ENCODE results near the gene TMEM213. TPM values are rescaled to one million over a fixed set of nuclear protein-coding genes. Genes with fewer than 3 reads are reported as not detected.

The TMEM213 gene
- total and polyA plus RNA-seq, 2 of the 8 experiments (the other 6 are each of a cell fraction or from before 2014, with no cell fraction given) = 0.21 to 0.67 TPM

- TF ChIP-seq BACH1 (IDR thresholded peaks at IDR 0.05; ENCODE audit: low read length) (no peak), JUND (IDR thresholded peaks at IDR 0.05; ENCODE audit: low read length) (no peak), SIRT6 (IDR thresholded peaks at IDR 0.05; ENCODE audit: low read length) (no peak), SP1 (IDR thresholded peaks at IDR 0.05; ENCODE audit: low read depth, low read length) (no peak), NANOG (IDR thresholded peaks at IDR 0.05; ENCODE audit: insufficient read depth, low read depth, low read length, poor library complexity, severe bottlenecking) (no peak), E2F6 (IDR thresholded peaks at IDR 0.05) (no peak), SUZ12 (IDR thresholded peaks at IDR 0.05; ENCODE audit: low read length) (no peak), SIX5 (IDR thresholded peaks at IDR 0.05; ENCODE audit: low read depth, low read length) (no peak)
Observed at GRCh38 chr7:138878856-138879255, 81.1 kb downstream of the TMEM213 start (continued).

Data from H1 (cell line).